H1 (cell line): Measurements from ENCODE around the gene FAM50B. TPM values are rescaled to one million over a fixed set of nuclear protein-coding genes. Genes with fewer than 3 reads are reported as not detected.

Source experiments
- BCL11A ChIP-seq, 2 experiments: IDR thresholded peaks; one replicate each; pipeline ENCODE4 v1.6.1; 2011; ENCODE audit warnings: low read depth in 2 of 2, low read length in 2 of 2, mild to moderate bottlenecking in 2 of 2
- KDM1A ChIP-seq: fragments of 200-600, 300-600 bp; sonication (generic); IDR thresholded peaks from 2 replicates; pipeline ENCODE4 v1.7.1; 2016; ENCODE audit warnings: mild to moderate bottlenecking, low read length, borderline replicate concordance
- RAD21 ChIP-seq, 2 experiments: IDR thresholded peaks in 1 of 2; conservative IDR thresholded peaks in 1 of 2; 2 replicates each; pipeline ENCODE4 v1.6.1; 2011; ENCODE audit warnings: low read depth in 2 of 2, low read length in 2 of 2, improper control_type of control experiment in 1 of 2, inconsistent platforms in 1 of 2, mild to moderate bottlenecking in 1 of 2, moderate library complexity in 1 of 2
- SIN3A ChIP-seq, 2 experiments: IDR thresholded peaks in 1 of 2; conservative IDR thresholded peaks in 1 of 2; 2 replicates each; pipeline ENCODE4 v1.6.1; 2011 to 2012; ENCODE audit warnings: low read length in 2 of 2, improper control_type of control experiment in 1 of 2, low read depth in 1 of 2, mild to moderate bottlenecking in 1 of 2
- SRF ChIP-seq: IDR thresholded peaks from 2 replicates; pipeline ENCODE4 v1.6.1; 2011; ENCODE audit warnings: mild to moderate bottlenecking, low read depth, low read length, moderate library complexity
- TAF7 ChIP-seq: optimal IDR thresholded peaks from 2 replicates; pipeline ENCODE3; 2011; ENCODE audit warnings: low read depth, mild to moderate bottlenecking, inconsistent platforms, low read length, moderate library complexity, borderline replicate concordance
- polyA plus RNA-seq, 7 experiments: library from polyadenylated mRNA; depleted of rRNA in 3 of 7; stranded (reverse) in 5 of 7; unstranded in 2 of 7; fragments of >200 nt in 5 of 7; fragments of 200-250 nt in 2 of 7; gene quantifications; 1 replicate in 5 of 7; 2 replicates in 1 of 7; 4 replicates in 1 of 7; pipeline versions ENCODE4 v1.2.1 to v1.2.3, GENCODE V29; 2011 to 2013; ENCODE audit warnings: missing spikeins in 2 of 7, mixed read lengths in 2 of 7
- total RNA-seq: library from RNA; stranded (reverse); fragmentation: NEBNext Ultra II Directional; extraction: Animal tissue kit (Norgen Biotek cat#: 25700); gene quantifications from 2 replicates; pipeline ENCODE4 v1.2.1, GENCODE V29; 2021
- TF ChIP-seq, protein P1 (sequence below): fragments of 300-600 bp; sonication (generic); IDR thresholded peaks from 2 replicates; pipeline ENCODE4 v1.7.1; 2012; ENCODE audit warnings: low read length, moderate library complexity, mild to moderate bottlenecking, inconsistent platforms; ENCODE audit not compliant: insufficient replicate concordance

FAM50B gene
- total and polyA plus RNA-seq, 2 of the 8 experiments (the other 6 are each of a cell fraction or from before 2014, with no cell fraction given), result 3.1 to 3.2 TPM

DNA sequence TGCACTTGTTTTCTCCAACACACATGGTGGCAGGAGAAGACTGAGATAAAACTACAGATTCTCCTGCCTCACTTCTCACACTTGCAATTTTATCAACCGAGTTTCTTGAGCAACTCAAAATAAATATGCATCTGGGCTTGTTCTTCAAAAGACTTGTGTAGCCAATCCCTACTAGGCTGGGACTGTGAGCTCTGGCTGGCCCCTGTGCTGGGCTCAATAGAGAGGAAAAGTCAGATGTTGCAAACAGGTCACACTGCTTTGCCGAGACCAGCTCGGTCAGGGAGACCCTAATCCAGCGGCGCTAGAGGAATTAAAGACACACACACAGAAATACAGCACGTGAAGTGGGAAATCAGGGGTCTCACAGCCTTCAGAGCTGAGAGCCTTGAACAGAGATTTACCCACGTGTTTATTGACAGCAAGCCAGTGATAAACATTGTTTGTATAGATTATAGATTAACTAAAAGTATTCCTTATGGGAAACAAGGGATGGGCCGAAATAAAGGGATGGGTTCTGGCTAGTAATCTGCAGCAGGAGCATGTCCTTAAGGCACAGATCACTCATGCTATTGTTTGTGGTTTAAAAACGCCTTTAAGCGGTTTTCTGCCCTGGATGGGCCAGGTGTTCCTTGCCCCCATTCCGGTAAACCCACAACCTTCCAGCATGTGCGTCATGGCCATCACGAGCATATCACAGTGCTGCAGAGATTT is 32.7 kb downstream of the FAM50B start (continued):
- TF ChIP-seq, protein P1, sequence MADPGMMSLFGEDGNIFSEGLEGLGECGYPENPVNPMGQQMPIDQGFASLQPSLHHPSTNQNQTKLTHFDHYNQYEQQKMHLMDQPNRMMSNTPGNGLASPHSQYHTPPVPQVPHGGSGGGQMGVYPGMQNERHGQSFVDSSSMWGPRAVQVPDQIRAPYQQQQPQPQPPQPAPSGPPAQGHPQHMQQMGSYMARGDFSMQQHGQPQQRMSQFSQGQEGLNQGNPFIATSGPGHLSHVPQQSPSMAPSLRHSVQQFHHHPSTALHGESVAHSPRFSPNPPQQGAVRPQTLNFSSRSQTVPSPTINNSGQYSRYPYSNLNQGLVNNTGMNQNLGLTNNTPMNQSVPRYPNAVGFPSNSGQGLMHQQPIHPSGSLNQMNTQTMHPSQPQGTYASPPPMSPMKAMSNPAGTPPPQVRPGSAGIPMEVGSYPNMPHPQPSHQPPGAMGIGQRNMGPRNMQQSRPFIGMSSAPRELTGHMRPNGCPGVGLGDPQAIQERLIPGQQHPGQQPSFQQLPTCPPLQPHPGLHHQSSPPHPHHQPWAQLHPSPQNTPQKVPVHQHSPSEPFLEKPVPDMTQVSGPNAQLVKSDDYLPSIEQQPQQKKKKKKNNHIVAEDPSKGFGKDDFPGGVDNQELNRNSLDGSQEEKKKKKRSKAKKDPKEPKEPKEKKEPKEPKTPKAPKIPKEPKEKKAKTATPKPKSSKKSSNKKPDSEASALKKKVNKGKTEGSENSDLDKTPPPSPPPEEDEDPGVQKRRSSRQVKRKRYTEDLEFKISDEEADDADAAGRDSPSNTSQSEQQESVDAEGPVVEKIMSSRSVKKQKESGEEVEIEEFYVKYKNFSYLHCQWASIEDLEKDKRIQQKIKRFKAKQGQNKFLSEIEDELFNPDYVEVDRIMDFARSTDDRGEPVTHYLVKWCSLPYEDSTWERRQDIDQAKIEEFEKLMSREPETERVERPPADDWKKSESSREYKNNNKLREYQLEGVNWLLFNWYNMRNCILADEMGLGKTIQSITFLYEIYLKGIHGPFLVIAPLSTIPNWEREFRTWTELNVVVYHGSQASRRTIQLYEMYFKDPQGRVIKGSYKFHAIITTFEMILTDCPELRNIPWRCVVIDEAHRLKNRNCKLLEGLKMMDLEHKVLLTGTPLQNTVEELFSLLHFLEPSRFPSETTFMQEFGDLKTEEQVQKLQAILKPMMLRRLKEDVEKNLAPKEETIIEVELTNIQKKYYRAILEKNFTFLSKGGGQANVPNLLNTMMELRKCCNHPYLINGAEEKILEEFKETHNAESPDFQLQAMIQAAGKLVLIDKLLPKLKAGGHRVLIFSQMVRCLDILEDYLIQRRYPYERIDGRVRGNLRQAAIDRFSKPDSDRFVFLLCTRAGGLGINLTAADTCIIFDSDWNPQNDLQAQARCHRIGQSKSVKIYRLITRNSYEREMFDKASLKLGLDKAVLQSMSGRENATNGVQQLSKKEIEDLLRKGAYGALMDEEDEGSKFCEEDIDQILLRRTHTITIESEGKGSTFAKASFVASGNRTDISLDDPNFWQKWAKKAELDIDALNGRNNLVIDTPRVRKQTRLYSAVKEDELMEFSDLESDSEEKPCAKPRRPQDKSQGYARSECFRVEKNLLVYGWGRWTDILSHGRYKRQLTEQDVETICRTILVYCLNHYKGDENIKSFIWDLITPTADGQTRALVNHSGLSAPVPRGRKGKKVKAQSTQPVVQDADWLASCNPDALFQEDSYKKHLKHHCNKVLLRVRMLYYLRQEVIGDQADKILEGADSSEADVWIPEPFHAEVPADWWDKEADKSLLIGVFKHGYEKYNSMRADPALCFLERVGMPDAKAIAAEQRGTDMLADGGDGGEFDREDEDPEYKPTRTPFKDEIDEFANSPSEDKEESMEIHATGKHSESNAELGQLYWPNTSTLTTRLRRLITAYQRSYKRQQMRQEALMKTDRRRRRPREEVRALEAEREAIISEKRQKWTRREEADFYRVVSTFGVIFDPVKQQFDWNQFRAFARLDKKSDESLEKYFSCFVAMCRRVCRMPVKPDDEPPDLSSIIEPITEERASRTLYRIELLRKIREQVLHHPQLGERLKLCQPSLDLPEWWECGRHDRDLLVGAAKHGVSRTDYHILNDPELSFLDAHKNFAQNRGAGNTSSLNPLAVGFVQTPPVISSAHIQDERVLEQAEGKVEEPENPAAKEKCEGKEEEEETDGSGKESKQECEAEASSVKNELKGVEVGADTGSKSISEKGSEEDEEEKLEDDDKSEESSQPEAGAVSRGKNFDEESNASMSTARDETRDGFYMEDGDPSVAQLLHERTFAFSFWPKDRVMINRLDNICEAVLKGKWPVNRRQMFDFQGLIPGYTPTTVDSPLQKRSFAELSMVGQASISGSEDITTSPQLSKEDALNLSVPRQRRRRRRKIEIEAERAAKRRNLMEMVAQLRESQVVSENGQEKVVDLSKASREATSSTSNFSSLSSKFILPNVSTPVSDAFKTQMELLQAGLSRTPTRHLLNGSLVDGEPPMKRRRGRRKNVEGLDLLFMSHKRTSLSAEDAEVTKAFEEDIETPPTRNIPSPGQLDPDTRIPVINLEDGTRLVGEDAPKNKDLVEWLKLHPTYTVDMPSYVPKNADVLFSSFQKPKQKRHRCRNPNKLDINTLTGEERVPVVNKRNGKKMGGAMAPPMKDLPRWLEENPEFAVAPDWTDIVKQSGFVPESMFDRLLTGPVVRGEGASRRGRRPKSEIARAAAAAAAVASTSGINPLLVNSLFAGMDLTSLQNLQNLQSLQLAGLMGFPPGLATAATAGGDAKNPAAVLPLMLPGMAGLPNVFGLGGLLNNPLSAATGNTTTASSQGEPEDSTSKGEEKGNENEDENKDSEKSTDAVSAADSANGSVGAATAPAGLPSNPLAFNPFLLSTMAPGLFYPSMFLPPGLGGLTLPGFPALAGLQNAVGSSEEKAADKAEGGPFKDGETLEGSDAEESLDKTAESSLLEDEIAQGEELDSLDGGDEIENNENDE, result no peak
- TF ChIP-seq SIN3A (conservative IDR thresholded peaks at IDR 0.05 in 1 of 2, IDR thresholded peaks at IDR 0.05 in 1 of 2; ENCODE audit: low read depth in 1 of 2, low read length in 2 of 2) (no peak), BCL11A (IDR thresholded peaks at IDR 0.05; ENCODE audit: low read depth in 2 of 2, low read length in 2 of 2) (no peak), KDM1A (no peak), TAF7 (no peak), RAD21 (IDR thresholded peaks at IDR 0.05 in 1 of 2, conservative IDR thresholded peaks at IDR 0.05 in 1 of 2; ENCODE audit: low read depth in 2 of 2, low read length in 2 of 2) (no peak), SRF (no peak)
